GM21447 (cell line): ENCODE data around the gene DMRTA1.
"Not testable (repeated sequence)": the region's sequence is repeated elsewhere in the genome, so short reads cannot be mapped to it uniquely, and the experiment has no call there.

ENCODE experiments used
- ATAC-seq: cut with Tn5 transposase; IDR thresholded peaks from one replicate; pipeline ENCODE4 v1.9.1; 2021; ENCODE audit not compliant: unreplicated experiment

The DMRTA1 gene, protein sequence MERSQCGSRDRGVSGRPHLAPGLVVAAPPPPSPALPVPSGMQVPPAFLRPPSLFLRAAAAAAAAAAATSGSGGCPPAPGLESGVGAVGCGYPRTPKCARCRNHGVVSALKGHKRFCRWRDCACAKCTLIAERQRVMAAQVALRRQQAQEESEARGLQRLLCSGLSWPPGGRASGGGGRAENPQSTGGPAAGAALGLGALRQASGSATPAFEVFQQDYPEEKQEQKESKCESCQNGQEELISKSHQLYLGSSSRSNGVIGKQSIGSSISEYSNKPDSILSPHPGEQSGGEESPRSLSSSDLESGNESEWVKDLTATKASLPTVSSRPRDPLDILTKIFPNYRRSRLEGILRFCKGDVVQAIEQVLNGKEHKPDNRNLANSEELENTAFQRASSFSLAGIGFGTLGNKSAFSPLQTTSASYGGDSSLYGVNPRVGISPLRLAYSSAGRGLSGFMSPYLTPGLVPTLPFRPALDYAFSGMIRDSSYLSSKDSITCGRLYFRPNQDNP

DNA sequence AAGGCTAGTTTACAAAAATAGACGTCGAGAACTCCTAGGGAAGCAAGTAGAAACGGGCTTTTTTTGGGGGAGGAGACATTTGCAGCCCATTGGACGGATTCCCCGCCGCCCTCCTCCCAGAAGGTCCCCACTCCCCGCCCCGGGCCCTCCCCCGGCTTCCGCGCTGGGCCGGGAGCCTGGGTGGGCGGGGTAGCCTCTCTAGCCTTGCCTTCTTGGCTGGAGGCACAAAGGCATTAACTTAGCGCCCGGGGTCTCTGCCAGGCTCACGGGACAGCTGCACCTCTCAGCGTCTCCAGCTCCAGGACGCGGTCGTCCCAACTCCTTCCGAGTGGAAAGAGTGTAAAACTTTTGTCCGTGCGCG lies at the start of gene DMRTA1:
DMRTA1 (plus strand) TSS at position 236 of the 361 bp plus-strand sequence. CDS start 242 bp downstream, outside the sequence.
- no peak for ATAC-seq

DNA sequence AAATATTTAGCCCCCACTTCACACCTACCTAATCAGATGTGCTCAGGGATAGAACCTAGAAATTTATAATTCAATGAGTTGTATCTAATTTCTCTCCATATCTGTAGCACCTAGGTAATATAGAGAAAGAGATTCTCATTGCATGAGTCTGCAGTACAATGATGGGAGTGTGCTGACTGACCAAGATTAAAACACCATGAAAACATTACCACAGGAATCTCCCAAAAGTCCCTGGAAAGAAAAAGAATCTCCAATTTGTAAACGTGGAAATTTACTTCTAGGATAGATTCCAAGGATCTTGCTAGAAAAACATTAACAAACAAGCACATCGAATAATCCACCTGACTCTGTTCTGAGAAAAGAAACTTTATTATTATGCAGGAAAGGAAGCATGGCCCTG lies 45.0 kb upstream of the DMRTA1 start:
- no peak for ATAC-seq

DNA sequence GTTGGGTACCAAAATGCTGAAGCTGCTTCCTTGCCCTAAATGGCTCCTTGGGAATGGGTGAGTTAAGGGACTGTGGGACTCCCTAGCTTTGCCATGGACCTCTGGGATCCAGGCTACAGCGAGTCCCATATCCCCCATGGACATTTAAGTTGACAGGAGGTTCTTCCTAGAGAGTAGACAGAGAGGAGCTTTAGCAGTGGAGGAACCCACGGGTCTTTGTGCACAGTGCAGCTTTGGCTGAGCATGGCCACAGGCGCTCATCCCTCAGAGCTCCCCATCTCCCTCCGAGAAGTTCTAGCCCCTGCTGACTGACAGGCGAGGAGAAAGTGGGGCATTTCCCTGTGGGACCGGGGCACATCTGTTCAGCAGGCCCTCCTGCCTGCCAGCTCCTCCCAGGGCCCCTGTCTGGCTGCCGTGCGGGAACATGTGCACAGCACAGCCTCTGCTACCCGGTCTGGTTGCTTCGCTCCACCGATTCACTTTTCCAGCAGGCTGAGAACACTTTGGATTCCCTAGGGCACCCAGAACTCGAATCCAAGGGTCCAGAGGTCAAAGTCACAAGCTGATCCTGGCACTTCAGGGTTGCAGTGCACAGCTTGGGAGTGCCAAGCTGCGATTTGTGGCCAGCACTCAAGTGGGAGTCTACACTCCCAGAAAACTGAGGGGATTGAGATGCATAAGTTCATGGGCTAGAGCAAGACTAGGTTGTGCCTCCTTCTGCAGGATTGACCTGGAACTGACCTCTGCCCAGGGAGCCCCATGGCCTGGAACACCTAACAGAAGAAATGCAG lies 40.6 kb upstream of the DMRTA1 start:
- ATAC-seq, result no peak

DNA sequence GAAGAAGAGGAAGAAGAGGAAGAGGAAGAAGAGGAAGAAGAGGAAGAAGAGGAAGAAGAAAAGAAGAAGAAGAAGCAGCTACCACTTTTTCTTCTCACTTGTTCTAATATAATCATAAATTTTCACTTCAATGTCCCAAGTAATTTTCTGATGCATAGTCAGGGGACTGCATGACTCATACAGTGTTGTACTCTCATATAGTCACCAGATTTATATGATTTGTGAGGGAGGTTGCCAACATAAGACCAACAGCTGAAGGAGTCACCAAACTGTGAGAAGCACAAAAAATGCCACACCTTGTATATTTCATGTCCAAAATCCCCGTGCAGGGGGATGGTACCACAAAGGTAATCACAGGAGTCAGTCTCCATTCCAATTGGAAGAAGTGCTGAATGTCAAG lies 32.7 kb upstream of the DMRTA1 start:
- no peak for ATAC-seq

DNA sequence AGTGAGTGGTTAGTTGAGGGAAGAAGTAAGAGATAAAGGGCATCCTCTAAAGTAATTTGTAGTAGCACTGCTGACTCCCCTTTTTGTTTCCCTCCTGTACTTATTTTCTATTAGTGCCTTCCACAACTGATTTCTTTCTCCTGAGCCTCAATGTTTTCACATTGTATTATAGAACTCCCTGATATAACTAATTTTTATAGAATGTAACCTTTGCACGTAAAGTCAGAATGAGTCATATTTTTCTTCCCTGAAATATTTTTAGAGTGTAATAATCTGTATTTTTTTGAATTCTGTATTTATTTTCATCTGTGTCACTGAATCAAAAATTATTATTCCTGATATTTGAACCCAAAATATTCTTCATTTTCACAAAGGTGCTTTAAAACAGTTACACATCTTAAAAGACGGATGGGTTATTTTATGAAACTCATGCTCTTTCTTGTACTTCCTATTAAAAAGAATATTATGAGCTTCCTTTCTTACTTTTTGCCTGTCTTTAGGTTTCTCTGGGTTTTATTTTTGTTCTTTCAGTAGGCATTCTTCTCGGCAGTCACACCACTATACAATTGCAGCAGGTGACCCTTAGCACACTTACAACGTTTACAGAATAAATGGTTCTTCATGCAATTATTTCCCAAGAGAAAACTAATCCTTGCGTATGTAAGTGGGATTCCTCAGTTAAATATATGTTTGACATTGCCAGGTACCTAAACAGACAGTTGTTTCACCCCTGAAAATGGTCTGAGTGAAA lies 30.5 kb upstream of the DMRTA1 start:
- ATAC-seq, result no peak

DNA sequence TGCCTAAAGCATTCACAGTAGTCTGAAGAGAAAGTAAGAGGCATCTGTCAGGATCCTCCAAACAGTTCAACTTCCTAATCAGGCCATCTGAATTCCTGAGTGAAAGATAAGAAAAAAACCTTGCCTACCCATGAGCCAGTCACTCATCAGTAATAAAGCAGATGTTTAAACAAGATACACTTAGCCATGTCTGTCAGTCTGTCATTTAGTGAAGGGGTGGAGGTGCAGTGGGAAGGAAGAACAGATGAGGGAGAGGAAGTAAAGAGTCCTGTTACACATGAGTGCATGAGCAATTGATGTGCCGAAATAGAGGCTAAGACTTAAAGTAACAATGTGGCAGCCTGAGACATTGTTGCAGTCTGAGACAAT lies 29.9 kb upstream of the DMRTA1 start:
- ATAC-seq, result no peak

DNA sequence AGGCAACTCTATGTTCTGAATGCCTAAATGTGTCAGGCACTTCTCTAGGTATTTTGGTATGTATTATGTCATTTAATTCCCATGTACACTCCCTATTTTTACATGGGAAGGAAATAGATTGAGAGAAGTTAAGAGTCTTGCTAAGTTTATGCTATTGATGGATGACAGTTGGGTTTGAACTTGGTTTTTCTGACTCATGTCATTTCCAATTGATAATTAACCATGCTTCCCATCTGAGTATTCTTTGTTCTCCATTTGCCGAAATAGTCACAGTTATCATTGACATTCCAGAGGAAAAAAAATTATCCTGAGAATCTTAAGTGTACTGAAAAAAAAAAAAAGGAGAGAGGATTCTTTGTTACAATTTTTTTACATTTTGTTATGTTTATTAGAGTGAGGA lies 23.1 kb upstream of the DMRTA1 start:
- ATAC-seq, result no peak

DNA sequence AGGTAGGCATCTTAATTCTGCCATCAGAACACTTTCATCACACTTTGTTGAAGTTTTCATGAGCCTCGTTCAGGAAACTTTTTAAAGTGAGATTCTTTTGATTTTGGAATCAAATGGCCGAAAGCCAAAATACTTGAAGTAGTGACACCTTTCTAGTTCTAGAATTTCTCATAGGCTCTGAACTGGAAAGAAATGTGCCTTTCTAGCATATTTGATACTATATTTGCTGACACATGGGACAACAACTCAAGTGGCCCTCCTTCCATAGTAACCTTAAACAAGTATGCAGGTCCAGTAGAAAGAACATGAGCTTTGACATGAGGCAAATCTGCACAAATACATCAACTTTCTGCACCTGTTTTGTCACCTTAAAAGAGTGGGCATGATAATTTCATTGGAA lies 22.0 kb upstream of the DMRTA1 start:
- no peak for ATAC-seq

DNA sequence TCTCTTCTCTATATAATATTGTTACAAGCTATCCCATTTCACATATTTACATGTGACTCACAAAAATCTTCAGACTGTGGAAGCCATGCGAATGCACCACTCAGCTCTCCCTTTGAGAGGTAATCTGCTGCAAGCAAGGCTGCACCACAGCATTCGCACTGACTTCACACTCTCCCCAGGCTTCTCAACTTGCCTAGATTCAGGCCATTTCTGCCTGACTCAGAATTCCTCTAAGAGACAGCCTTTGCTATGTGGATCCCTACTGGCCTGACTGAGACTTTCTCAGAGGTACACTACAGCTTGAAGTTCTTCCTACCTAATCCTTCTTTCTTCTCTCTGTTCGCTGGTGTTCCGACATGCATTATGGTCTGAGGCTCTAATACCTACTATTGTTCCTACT lies 21.1 kb upstream of the DMRTA1 start:
- no peak for ATAC-seq

DNA sequence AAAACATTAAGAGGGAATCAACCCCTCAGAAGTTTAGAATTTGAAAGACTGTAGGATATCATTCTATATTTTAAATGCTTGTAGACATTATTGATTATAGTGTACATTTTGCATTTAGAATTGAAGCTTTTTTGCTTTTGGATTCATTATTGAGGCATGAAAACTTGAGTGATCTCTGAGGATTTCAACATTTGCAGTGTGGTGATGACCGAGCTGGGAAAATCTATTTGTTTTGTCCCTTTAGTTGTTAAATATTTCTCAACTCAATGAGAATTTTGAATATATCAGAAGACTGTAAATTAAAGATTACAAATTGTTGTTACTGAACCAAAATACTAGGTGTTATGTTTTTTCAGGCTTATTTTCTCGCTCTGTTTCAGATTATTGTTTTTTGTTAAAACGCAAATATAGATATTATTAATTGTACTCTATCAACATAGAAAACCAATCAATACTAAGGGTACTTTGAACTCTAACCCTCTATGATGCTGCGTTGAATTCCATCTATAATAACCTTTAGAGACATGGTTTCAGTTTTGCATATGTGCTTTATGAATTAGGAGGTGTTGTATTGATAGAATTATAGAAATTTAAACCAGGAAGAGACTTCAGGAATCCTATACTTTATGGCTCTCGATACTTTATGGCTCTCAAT lies 19.3 kb upstream of the DMRTA1 start:
- no peak for ATAC-seq

DNA sequence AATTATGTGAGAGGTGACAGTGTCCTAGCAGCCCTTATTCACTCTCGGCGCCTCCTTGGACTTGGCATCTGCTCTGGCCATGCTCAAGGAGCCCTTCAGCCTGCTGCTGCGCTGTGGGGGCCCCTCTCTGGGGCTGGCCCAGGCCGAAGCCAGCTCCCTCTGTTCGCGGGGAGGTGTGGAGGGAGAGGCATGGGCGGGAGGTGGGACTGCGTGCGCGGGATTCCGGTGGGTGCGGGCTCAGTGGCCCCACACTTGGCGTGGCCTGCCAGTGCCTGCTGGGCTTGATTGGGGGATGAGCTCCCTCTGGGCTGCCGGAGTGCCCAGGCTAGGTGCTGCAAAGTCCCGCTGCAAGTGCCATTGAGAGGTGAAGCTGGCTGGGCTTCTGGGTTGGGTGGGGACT lies 12.9 kb upstream of the DMRTA1 start:
- no peak for ATAC-seq

DNA sequence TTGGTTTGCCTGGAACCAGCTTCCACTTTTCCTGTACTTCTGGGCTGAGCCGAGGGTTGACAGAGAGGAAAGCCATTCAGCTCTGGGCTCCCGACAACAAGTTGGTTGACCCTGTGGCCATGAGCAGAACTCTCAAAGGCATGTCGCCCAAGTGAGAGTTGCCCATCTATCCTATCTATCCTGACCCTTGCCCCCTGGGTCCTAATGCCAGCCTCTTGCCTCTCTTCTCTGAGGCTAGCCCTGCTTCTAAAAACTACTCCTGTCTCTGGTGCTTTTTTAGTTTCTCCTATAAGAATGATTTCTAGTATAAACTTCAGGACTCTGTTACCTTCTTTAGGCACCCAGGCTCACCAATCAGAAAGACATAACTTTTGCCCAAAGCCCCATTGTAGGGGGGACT lies 11.4 kb upstream of the DMRTA1 start:
- ATAC-seq, result not testable (repeated sequence)

DNA sequence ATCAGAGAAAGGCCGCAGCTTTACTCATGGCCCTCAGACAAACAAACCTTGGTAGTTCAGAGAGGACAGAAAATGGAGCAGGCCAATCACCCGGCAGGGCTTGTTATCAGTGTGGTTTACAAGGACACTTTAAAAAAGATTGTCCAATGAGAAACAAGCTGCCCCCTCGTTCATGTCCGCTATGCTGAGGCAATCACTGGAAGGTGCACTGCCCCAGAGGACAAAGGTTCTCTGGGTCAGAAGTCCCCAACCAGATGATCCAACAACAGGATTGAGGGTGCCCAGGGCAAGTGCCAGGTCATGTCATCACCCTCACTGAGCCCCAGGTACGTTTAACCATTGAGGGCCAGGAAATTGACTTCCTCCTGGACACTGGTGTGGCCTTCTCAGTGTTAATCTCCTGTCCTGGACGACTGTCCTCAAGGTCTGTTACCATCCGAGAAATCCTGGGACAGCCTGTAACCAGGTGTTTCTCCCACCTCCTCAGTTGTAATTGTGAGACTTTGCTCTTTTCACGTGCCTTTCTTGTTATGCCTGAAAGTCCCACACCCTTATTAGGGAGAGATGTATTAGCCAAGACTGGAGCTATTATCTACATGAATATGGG lies 9.1 kb upstream of the DMRTA1 start:
- ATAC-seq, result not testable (repeated sequence)

DNA sequence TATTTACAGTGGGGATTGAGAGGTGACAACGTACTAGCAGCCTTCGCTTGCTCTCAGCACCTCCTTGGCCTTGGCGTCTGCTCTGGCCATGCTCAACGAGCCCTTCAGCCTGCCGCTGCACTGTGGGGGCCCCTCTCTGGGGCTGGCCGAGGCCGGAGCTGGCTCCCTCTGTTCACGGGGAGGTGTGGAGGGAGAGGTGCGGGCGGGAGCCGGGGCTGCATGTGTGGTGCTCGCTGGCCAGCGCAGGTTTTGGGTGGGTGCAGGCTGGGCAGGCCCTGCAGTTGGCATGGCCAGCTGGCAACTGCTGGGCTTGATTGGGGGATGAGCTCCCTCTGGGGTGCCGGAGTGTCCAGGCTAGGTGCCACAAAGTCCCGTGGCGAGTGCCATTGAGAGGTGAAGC lies 5.8 kb upstream of the DMRTA1 start:
- no peak for ATAC-seq

DNA sequence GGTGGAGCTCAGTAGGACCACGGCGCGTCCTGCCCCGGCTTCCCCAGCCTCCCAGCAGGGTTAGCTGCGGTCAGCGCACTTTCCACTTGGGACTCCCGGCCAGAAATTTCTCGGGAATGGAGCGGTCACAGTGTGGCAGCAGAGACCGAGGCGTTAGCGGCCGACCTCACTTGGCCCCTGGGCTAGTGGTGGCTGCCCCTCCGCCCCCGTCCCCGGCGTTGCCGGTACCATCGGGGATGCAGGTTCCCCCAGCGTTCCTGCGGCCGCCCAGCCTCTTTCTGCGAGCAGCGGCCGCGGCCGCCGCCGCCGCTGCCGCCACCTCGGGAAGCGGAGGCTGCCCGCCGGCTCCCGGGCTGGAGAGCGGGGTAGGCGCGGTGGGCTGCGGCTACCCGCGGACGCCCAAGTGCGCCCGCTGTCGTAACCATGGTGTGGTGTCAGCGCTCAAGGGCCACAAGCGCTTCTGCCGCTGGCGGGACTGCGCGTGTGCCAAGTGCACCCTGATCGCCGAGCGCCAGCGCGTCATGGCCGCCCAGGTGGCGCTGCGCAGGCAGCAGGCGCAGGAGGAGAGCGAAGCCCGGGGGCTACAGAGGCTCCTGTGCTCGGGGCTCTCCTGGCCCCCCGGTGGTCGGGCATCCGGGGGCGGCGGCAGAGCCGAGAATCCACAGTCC lies 460 bp downstream of the DMRTA1 start:
- ATAC-seq, result no peak

DNA sequence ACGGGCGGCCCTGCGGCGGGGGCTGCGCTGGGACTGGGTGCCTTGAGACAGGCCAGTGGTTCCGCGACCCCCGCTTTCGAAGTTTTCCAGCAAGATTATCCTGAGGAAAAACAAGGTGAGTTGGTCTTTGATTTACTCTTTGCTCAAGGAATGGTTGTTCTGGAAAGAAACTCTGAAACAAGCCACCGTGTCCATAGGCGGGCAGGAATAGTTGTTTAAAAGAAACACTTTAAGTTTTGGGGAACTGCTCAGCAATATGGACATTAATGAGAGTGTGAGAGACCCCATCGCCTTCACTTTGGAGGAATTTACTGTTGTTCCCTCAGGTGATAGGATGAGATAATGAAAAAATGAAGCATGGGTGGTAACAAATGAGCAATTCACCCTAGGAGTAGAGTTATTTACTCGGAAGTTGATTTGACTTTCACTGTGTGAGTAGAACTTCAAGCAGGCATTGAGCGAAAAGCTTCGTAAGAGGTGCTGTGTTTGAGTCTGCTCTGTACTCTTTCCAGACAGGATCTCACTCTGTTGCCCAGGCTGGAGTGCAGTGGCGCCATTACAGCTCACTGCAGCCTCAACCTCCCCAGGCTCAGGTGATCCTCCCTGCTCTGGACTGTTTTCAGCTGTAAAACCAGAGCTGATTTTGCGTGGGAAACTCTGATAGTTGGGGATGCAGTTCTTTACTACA lies 1.1 kb downstream of the DMRTA1 start:
- no peak for ATAC-seq

DNA sequence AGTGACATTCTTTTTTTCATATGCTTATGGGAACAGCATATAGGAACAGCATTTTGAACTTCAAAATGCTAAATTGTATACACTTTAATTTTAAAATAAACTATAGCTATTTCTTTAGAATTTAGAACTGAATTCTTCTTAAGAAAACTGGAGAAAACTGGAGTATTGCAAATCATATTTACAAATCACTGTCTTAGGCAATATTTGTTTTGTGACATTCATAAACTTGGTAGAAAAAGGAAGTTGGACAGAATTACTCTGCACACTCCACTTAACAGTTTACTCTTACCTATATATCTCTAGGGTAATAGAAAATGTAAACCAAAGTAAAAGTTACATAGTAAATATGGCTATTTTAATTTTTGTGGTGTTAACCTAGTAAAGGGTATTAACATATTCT lies 3.1 kb downstream of the DMRTA1 start:
- ATAC-seq, result no peak

DNA sequence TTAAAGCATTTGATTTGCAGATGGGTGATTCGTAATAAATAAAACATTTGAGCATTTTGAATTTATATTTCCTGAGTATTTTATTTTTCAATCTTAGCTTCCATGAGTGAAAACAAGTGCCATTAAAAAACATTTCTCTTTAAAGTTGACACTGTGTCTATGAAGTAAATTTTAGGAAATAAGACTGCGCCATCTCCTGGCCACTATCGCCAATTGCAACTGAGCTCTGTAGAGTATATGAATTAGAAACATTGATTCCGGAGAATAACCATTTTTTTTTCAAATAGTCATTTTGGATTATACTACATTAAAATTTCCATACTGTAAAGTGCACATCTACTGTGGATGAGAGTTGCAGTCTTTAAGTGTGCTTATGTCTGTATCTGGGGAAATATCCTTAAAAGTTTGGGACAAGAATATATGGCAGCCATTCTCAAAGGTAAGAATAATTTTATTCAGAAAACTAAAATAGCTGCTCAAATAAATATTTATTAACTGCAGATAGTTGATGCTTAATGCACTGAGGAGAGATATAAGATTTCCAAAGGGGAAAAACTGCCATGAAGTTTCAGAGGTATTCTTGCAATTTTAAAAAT lies 5.9 kb downstream of the DMRTA1 start:
- ATAC-seq, result no peak

DNA sequence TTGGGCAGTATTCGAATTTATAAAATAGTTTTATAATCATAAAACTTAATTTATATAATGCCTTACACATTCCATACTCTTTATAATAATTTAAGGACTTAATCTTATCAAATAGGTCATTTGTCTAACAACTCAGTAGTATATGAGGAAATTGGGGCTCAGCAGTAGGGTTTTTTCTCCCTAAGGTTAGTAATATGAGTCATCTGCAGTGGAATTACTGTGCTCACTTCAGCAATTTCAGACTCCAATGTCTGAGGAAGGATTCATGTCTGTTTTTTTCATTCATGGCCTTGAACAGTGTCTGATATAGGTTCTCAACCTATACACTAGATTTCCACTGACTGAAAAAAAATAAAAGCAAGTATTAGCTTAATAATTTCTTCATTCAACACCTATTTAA lies 7.4 kb downstream of the DMRTA1 start:
- ATAC-seq, result no peak
